ENCODE measurements around the gene CSMD2.

Gene CSMD2

DNA sequence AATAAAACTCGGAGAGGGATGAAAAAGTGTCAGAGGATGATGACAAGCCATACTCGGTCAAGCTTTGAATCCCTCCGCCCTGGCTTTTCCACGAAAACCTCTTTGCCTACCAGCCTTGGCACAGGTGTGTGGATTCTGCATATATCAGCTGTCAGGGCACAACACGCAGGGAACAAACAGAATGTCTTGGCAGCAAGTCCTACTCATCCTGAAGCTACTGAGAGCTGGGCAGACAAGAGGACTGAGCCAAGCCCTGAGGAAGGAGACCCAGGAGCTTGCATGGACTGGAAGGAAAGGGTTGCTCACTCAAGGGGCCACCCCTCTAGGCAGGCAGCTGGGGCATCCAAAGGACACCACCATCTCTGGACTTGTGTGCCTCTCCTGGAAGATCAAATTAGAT lies 168.7 kb downstream of the CSMD2 start:
- no peak overlapping the region for H3K27ac ChIP-seq
- TF ChIP-seq, protein P1, sequence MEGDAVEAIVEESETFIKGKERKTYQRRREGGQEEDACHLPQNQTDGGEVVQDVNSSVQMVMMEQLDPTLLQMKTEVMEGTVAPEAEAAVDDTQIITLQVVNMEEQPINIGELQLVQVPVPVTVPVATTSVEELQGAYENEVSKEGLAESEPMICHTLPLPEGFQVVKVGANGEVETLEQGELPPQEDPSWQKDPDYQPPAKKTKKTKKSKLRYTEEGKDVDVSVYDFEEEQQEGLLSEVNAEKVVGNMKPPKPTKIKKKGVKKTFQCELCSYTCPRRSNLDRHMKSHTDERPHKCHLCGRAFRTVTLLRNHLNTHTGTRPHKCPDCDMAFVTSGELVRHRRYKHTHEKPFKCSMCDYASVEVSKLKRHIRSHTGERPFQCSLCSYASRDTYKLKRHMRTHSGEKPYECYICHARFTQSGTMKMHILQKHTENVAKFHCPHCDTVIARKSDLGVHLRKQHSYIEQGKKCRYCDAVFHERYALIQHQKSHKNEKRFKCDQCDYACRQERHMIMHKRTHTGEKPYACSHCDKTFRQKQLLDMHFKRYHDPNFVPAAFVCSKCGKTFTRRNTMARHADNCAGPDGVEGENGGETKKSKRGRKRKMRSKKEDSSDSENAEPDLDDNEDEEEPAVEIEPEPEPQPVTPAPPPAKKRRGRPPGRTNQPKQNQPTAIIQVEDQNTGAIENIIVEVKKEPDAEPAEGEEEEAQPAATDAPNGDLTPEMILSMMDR (conservative IDR thresholded peaks at IDR 0.05) = no peak

DNA sequence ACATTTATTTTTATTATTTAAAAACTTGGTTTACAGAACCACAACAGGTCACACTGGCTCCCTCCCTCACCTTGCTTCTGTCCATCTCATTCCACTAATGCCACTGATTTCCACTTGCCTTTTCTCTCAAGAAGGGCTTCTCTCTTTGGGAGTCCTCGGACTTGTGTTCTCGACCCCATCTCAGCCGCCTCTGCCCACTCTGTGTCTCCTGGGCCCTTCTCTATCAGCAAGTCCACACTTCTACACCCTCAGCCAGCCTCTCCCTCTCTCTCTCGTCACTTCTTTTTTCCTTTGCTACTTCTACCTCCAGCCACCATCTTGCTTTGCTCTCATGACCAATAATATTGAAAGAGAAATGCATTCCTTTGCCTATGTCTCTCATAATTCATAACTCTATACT lies 171.7 kb downstream of the CSMD2 start:
- TF ChIP-seq, protein P1 (conservative IDR thresholded peaks at IDR 0.05) = no peak
- no peak overlapping the region for H3K27ac ChIP-seq

DNA sequence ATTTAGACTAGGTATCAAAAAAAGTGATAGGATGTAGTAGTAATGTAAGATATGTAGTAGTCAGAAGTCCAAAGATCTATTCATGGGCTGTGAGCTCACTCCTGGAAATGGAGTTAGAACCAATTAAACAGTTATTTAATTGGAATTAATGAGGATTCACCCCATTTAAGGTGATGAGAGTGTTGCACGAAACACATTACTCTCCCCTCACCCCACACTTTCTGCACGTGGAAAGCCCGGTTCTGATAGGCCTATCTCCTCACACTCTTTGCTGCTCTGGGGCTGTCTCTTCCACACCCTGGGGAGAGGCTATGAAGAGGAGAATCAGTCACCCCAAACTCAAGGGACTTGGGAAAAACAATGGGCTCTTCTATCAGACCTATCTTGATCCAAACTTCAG lies 174.7 kb downstream of the CSMD2 start:
- TF ChIP-seq, protein P1 (conservative IDR thresholded peaks at IDR 0.05) = no peak
- H3K27ac ChIP-seq = no peak overlapping the region

DNA sequence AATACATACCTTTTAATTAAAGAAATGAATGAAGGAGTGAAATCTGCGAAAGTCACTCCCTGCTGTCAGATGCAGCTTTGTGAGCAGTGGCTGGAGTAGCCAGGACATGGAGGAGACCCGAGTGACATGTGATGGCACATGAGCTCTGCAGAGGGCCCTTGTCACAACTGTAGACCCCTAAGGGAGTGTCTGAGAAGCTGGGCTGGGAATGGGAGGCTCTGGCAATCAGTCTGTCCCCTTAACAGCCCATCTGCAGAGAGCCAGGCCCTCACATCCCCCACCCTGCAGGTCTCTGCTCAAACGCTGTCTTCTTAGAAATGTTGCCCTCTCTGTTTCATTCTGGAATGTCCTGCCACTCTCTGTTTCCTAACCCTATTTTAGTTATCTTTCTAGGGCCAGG lies 176.9 kb downstream of the CSMD2 start:
- TF ChIP-seq, protein P1 (conservative IDR thresholded peaks at IDR 0.05) = no peak
- H3K27ac ChIP-seq = no peak overlapping the region

DNA sequence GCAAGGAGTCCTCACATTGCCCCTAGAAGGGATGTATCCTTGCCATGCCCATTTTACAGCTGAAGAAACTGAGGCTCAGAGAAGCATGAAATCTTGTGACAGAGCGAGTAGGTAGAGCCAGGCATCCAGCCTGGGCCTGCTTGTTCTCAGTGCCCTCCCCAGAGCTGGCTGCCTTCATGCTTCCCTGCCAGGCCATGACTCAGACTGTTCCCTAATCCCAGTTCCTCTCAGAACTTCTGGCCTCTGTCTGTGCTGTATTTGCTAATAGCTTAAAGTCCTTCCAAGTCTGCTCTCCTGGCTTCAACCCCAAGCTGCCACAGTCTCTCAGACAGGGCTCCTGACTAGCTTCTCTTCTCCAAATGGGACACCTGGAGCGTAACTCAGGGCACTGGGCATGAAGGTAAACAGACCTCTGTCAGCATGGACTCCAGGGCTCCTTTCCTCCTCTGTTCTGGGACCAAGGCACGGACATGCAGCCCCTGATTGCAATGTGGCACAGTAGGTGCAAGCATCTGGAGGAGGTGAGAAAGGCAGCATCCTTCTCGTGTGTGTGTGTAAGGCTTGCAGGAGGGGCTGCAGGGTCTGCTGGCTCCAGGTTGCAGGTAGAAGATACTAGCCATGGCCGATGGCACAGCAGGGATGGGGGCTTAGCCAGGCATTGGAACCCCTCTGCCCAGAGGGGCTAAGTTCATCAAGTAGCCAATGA lies 178.5 kb downstream of the CSMD2 start:
- TF ChIP-seq, protein P1 (conservative IDR thresholded peaks at IDR 0.05) = no peak
- H3K27ac ChIP-seq = no peak overlapping the region

DNA sequence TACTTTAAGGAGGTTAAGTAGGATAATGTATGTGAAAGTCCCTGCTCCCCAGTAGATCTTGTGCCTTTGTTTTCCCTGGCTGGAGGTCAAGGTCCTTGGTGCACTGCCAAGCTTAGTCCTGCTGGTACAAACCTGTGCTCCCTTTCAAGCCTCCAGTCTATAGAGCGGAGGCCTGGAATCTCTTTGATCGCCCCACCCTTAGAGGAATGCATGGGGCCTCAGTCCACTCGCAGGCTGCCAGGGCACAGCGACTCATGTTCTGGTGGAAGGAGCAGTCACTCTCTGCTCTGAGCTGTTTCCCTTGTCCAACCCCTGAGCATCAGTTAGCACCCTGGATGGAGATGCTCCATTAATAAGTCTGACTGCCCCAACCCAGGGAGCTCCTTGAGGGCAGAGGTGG lies 179.4 kb downstream of the CSMD2 start:
- TF ChIP-seq, protein P1 (conservative IDR thresholded peaks at IDR 0.05) = no peak
- H3K27ac ChIP-seq = no peak overlapping the region

DNA sequence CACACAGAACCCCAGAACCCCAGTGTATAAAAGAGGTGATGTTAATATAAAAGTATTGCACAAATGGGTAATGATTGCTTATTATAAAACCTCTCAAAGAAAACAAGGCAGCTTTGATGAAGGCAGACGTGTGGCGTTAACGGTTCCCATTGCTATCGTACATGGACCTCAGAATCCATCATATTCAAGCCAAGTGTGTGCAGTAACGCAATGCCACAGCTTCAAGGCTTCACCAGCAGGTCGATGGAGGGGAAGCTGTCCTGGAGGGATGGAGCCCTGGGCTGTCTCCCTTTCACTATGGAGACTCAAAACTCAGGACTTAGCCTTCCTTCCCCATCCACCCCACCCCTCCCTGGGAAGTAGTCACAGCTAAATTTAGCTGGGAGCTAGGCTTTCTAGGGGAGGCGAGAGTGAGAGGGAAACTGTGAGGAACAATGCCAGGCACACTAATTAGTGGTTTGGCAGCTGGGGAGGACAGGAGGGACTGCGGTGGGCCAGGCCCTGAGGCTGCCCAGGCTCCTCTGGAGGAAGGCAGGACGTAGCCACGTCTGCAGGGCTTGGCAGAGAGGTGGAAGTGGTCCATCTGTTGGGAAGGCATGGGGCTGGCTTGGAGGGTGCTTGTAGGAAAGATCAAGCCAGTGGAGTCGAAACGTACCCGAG lies 180.0 kb downstream of the CSMD2 start:
- no peak overlapping the region for H3K27ac ChIP-seq
- TF ChIP-seq, protein P1 (conservative IDR thresholded peaks at IDR 0.05) = no peak

Data from VCaP (cell line).